Adrenal gland (tissue), 5 donors: ENCODE data around the gene C3.

Experiments
- POLR2A ChIP-seq, 2 donors: fragments of 450-650 bp; IDR thresholded peaks; one replicate each; pipeline ENCODE4 v1.6.1; 2017; ENCODE audit warnings: antibody characterized with exemption in 2 of 2, mild to moderate bottlenecking in 2 of 2, moderate library complexity in 1 of 2
- TF ChIP-seq, protein P1 (sequence below), 6 experiments: fragments of 450-650 bp in 4 of 6; fragments of 200-600 bp in 2 of 6; sonication (generic) in 1 of 6; IDR thresholded peaks; 1 replicate in 5 of 6; 2 replicates in 1 of 6; pipeline versions ENCODE4 v1.5.1 to v1.8.0; 2016 to 2021; ENCODE audit warnings: antibody characterized with exemption in 6 of 6, mild to moderate bottlenecking in 2 of 6, moderate library complexity in 1 of 6
- donor health status: DM: no; HTN: no; CAD: no.

DNA sequence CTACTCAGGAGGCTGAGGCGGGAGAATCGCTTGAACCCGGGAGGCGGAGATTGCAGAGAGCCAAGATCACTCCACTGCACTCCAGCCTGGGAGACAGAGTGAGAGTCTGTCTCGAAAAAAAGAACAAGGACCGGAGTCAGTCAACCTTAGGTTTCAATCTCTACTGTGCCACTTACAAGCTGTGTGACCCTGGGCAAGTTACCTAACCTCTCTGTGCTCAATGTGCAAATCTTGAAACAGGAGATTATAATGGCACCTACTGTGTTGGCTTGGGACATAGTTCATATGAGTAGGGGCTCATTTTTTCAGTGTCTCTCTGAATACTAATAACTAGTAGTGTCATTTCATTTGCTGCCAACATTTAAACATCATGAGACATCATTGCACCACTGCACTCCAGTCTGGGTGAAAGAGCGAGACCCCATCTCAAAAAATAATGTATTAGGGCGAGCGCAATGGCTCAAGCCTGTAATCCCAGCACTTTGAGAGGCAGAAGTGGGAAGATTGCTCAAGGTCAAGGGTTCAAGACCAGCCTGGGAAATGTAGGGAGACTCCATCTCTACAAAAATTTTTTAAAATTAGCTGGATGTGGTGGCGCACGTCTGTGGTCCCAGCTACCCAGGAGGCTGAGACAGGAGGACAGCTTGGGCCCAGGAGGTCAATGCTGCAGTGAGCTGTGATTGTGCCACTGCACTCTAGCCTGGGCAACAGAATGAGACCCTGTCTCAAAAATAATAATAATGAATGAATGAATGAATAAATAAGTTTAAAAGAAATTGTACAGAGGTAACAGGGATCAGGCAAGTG, 5.5 kb downstream of the C3 start:
- TF ChIP-seq, protein P1, sequence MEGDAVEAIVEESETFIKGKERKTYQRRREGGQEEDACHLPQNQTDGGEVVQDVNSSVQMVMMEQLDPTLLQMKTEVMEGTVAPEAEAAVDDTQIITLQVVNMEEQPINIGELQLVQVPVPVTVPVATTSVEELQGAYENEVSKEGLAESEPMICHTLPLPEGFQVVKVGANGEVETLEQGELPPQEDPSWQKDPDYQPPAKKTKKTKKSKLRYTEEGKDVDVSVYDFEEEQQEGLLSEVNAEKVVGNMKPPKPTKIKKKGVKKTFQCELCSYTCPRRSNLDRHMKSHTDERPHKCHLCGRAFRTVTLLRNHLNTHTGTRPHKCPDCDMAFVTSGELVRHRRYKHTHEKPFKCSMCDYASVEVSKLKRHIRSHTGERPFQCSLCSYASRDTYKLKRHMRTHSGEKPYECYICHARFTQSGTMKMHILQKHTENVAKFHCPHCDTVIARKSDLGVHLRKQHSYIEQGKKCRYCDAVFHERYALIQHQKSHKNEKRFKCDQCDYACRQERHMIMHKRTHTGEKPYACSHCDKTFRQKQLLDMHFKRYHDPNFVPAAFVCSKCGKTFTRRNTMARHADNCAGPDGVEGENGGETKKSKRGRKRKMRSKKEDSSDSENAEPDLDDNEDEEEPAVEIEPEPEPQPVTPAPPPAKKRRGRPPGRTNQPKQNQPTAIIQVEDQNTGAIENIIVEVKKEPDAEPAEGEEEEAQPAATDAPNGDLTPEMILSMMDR (IDR thresholded peaks at IDR 0.05): no peak
- no peak for TF ChIP-seq POLR2A (IDR thresholded peaks at IDR 0.05)
